Nephron (organoid): ENCODE measurements around the gene LACRT.

Source experiments
- H3K27ac Mint-ChIP-seq, 3 experiments: 2 replicates each; pipeline ENCODE4 v1.8.0; 2020; ENCODE audit warnings: mixed read lengths in 3 of 3, mild to moderate bottlenecking in 2 of 3, moderate library complexity in 1 of 3
- H3K27me3 Mint-ChIP-seq: 2 replicates; pipeline ENCODE4 v1.8.0; 2021; ENCODE audit warnings: low read depth, mild to moderate bottlenecking, moderate library complexity, mixed read lengths
- H3K36me3 Mint-ChIP-seq: 2 replicates; pipeline ENCODE4 v1.8.0; 2020; ENCODE audit warnings: low read depth, mixed read lengths
- H3K4me1 Mint-ChIP-seq: 2 replicates; pipeline ENCODE4 v1.8.0; 2020; ENCODE audit warnings: mixed read lengths
- H3K4me3 Mint-ChIP-seq, 3 experiments: 2 replicates each; pipeline ENCODE4 v1.8.0; 2020; ENCODE audit warnings: mild to moderate bottlenecking in 3 of 3, mixed read lengths in 3 of 3, moderate library complexity in 2 of 3
- H3K9me3 Mint-ChIP-seq: 2 replicates; pipeline ENCODE4 v1.8.0; 2020; ENCODE audit warnings: mixed read lengths
- CTCF ChIP-seq, 3 experiments: fragments of 200-600 bp; sonication (generic); IDR thresholded peaks; one replicate each; pipeline ENCODE4 v1.5.0; 2021; ENCODE audit warnings: antibody characterized with exemption in 3 of 3; ENCODE audit not compliant: unreplicated experiment in 3 of 3

Gene LACRT

GRCh38 chr12:54631988-54632728 lies 2.5 kb downstream of the LACRT start:
- no peak for TF ChIP-seq CTCF (IDR thresholded peaks at IDR 0.05; ENCODE audit: unreplicated experiment in 3 of 3)
- Mint-ChIP-seq H3K4me1 (no peaks in the 10 kb centered on the region), H3K27ac (no peak overlapping the region), H3K36me3 (no peaks in the 10 kb centered on the region), H3K27me3 (peaks cover 5% of the 10 kb centered on the region), H3K9me3 (peaks cover 10% of the 10 kb centered on the region), H3K4me3 (no peak overlapping the region)

- no peaks in the 10 kb centered on the region for H3K4me1 Mint-ChIP-seq
- peaks cover 4% of the 10 kb centered on the region for H3K36me3 Mint-ChIP-seq
- H3K27me3 Mint-ChIP-seq = peaks cover 5% of the 10 kb centered on the region
- H3K9me3 Mint-ChIP-seq = peaks cover 15% of the 10 kb centered on the region
- H3K4me3 Mint-ChIP-seq = no peak overlapping the region
- H3K27ac Mint-ChIP-seq = no peak overlapping the region
- TF ChIP-seq CTCF (IDR thresholded peaks at IDR 0.05; ENCODE audit: unreplicated experiment in 3 of 3) = no peak
Measured at GRCh38 chr12:54631551-54631950, 3.1 kb downstream of the LACRT start.

- Mint-ChIP-seq H3K4me1 (no peaks in the 10 kb centered on the region), H3K9me3 (peaks cover 19% of the 10 kb centered on the region), H3K27me3 (peaks cover 5% of the 10 kb centered on the region), H3K36me3 (peaks cover 4% of the 10 kb centered on the region), H3K4me3 (no peak overlapping the region), H3K27ac (no peak overlapping the region)
- TF ChIP-seq CTCF (IDR thresholded peaks at IDR 0.05; ENCODE audit: unreplicated experiment in 3 of 3) = no peak
Measured at GRCh38 chr12:54629925-54630324, 4.8 kb downstream of the LACRT start.

GRCh38 chr12:54628186-54628846 lies 6.4 kb downstream of the LACRT start:
- Mint-ChIP-seq H3K4me3 (no peak overlapping the region), H3K9me3 (peaks cover 19% of the 10 kb centered on the region), H3K4me1 (peaks cover 8% of the 10 kb centered on the region), H3K27me3 (peaks cover 1% of the 10 kb centered on the region), H3K36me3 (peaks cover 4% of the 10 kb centered on the region), H3K27ac (no peak overlapping the region)
- TF ChIP-seq CTCF (IDR thresholded peaks at IDR 0.05; ENCODE audit: unreplicated experiment in 3 of 3) = no peak

- H3K4me1 Mint-ChIP-seq = peaks cover 8% of the 10 kb centered on the region
- peaks cover 19% of the 10 kb centered on the region for H3K9me3 Mint-ChIP-seq
- H3K27ac Mint-ChIP-seq = no peak overlapping the region
- no peak overlapping the region for H3K4me3 Mint-ChIP-seq
- no peak for TF ChIP-seq CTCF (IDR thresholded peaks at IDR 0.05; ENCODE audit: unreplicated experiment in 3 of 3)
- peaks cover 7% of the 10 kb centered on the region for H3K27me3 Mint-ChIP-seq
- peaks cover 4% of the 10 kb centered on the region for H3K36me3 Mint-ChIP-seq
Measured at GRCh38 chr12:54627304-54627703, 7.4 kb downstream of the LACRT start.
